Stimulated activated CD4-positive, alpha-beta T cell treated with anti-CD3 and anti-CD28 coated beads, Interleukin-4, amount 100 ng/mL, for 48 hours (primary cell): Measurements from ENCODE around the gene UBE2N.

Source experiments
- DNase-seq, 2 donors: peaks; one replicate each; pipeline ENCODE4 v3.0.0-alpha.2; 2020; ENCODE audit warnings: low read depth in 2 of 2

UBE2N gene

DNA sequence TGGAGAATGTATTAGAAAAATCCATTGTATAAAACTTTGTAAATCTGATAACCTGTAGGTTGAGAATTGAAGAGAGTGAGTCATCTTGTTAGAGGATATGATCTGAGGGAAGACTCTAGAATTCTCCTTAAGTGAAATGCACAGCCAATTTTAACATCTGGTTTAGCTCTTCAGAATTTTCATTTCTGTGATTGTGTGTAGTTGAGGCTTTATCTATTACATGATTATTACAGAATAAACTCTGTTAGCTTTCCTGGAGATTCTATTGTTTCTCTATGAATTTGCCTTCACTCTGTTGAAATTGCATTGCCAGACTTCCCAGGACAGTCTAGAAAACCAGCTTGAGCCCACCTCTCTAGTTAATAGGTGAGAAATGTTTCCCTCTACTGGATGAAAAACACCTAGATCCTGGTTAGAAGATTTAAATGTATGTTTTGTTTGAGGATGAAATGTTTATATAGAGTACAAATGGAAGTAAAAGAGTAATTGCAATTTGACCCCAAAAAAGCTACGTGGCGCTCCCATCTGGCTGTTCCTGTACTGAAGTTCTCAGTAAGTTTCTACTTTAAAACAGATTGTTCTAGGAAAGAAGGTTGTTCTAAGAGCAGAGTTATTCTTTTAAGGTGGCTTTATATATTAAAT, 61.1 kb downstream of the UBE2N start:
- no peak for DNase-seq

- DNase-seq: no peak
These were observed 61.8 kb downstream of the UBE2N start for GRCh38 chr12:93379981-93380361.

GRCh38 chr12:93379326-93379980, 62.3 kb downstream of the UBE2N start:
- DNase-seq: no peak

GRCh38 chr12:93378998-93379325, 62.8 kb downstream of the UBE2N start:
- DNase-seq: no peak

DNA sequence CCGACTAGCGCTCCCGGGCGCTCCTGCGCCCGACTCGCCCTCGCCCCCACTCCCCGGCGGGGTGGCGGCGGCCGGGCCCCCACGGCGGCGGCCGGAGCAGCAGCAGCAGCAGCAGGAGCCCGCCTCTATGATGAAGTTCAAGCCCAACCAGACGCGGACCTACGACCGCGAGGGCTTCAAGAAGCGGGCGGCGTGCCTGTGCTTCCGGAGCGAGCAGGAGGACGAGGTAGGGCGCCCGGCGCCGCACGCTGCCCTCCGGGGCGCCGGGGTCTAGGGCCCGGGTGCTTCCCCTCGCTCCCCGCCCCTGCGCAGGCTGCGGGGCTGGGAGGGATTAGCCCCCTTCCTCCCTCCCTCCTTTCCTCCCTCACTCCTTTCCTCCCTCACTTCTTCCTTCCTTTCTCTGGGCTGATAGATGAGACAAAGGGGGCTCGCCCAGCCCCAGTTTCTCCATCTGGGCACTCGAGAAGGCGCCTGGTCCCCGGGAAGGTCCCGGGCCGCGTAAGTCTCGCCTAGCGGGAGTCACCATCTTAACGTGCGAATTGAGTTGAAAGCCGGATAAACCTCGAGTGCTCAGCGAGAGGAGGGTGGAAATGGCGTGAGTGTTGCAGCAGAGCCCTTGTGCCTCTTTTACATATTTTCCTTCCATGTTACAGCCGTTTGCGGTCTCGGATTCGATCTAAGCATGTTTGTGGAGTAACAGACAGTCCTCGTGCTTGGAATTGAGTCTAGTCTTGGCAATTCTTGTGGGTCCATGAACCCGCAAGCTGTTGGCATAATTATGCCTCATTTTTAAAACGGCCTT, 63.4 kb downstream of the UBE2N start:
- peak; percentile 40 to 41 for DNase-seq

- DNase-seq: peak; percentile 95 to 96
These were observed 64.2 kb downstream of the UBE2N start, which contains the start of gene NUDT4 for GRCh38 chr12:93377252-93378195. Gene NUDT4 (plus strand): TSS chr12:93377925. CDS start chr12:93378323, 398 bp downstream.

- DNase-seq: no peak
These were observed 65.1 kb downstream of the UBE2N start for GRCh38 chr12:93376436-93377251.

DNA sequence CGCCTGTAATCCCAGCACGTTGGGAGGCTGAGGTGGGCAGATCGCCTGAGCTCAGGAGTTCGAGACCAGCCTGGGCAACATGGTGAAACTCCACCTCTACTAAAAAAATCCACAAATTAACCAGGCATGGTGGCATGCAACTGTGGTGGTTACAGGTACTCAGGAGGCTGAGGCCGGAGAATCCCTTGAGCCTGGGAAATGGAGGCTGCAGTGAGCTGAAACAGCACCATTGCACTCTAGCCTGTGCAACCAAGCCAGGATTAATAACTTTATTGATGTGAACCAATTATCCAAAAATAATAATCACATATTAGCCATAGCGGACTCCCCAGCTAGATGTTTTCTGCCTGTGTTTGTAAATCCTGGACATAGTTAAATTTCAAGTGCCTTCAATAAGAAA, 65.8 kb downstream of the UBE2N start:
- no peak for DNase-seq

GRCh38 chr12:93373961-93374656, 67.6 kb downstream of the UBE2N start:
- no peak for DNase-seq

GRCh38 chr12:93370947-93371346, 70.8 kb downstream of the UBE2N start:
- DNase-seq: no peak

DNA sequence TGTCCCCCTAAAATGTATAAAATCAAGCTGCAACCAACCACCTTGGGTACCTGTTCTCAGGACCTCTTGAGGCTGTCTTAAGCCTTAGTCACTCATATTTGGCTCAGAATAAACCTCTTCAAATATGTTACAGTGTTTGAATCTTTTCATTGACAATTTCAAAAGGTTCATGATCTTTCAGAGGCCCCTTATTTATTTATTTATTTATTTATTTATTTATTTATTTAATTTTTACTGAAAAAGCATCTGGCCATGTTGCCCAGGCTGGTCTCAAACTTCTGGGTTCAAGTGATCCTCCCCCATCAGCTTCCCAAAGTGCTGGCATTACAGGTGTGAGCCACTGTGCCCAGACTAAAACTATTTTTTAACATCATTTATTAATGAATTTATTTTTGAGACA, 72.2 kb downstream of the UBE2N start:
- no peak for DNase-seq

DNA sequence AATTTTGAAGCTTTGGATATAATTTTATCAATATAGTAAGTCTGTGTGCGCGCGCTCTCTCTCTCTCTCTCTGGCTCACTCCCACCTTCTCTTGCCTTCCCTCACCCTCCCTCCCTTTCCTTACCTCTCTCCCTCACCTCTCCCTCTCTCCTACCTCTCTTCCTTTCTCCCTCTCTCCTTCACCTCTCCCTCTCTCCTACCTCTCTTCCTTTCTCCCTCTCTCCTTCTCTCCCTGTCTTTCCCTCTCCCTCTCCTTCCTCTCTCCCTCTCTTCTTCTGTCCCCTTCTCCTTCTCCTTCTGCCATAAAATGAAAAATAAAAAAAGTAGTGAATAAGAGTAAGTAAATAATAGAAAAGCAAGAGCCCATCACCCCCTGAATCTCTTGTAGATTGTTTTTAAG, 73.0 kb downstream of the UBE2N start:
- no peak for DNase-seq

- DNase-seq: no peak
These were observed 75.3 kb downstream of the UBE2N start for GRCh38 chr12:93366422-93366821.

DNA sequence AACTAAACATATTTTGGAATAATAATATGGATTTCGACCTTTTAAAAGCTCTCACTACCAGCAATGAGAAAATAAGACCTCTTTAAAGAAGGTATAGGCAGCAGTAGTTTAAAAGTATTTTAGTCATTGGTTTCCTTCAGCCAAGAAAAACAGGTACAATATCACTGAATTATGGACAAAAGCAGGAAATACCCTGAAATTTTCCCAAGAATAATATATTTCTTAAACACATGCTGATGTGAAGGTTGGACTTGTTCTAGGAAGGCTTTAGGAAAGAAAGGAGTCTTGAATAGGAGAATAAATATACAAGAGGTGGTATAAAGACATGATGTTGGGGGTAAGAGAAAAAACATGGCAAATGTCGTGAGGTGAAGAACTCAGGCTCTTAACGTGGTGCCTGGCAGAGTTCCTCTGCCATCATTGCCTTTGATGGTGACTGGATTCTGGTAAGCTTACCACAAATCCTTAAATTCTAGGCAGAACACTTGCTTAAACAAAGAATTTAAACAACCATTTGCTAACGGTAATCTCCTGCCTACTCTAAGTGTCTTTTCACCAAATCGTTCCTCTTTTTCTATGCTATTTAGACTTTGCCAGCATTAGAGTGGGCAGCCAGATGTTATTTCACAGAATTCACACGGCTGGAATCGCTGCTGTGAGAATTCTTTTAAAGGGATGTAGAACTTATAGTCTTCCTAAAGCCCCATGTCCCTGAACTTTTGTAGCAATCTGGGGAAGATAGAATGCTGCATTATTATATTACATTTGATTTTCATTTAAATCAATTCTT, 75.9 kb downstream of the UBE2N start:
- DNase-seq: no peak

DNA sequence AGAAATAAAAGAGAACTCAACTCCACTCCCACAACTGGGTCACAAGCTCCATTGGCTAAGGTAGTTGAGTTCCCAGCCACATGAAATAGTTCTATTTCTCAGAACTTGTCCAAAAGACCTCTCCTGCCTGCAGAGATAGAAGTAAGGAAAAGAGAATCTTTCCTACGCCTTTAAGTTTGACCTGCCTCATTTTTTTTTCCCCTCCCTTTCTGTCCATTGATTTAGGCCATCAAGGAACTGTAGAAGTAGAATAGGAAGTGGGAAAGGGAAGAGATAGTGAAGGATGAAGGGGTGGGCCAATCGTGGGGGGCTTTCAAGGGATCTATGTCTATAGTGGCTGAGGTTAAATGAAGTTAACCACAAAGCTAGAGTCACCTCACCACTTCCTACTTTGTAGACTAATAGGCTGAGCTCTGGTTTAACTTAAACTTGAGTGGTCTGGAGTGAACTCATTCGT, 77.9 kb downstream of the UBE2N start:
- no peak for DNase-seq

- no peak for DNase-seq
These were observed 80.4 kb downstream of the UBE2N start for GRCh38 chr12:93361151-93361919.

GRCh38 chr12:93360688-93361087, 81.1 kb downstream of the UBE2N start:
- no peak for DNase-seq

DNA sequence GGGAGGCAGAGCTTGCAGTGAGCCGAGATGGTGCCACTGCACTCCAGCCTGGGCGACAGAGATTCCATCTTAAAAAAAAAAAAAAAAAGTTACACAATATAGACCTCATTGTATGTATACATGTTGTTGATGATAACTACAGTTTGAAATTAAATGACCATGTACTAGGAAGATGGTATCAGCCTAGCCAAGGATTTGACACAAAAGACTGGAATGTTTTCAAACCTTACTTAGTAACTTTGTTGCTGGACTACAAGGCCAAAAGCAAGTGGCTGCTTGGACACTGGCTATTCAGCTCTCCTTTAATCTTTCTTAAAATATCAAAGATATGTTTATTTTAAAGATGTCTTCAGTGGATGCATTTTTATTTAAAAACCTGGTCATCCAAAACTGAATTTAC, 82.9 kb downstream of the UBE2N start:
- DNase-seq: no peak

- DNase-seq: no peak
These were observed 83.7 kb downstream of the UBE2N start for GRCh38 chr12:93358058-93358457.
